Effector memory CD4-positive, alpha-beta T cell (primary cell): Measurements from ENCODE around the gene PREB.

Source experiments
- DNase-seq, 3 donors: peaks; one replicate each; pipeline ENCODE4 v3.0.0-alpha.2; 2020
- H3K27ac ChIP-seq: 2 replicates; pipeline ENCODE4 v1.7.0; 2013; ENCODE audit warnings: mild to moderate bottlenecking, low read length, moderate library complexity; ENCODE audit not compliant: insufficient read depth, poor library complexity, severe bottlenecking
- H3K27me3 ChIP-seq: replicated peaks from 2 replicates; pipeline ENCODE4 v1.7.0; 2013; ENCODE audit warnings: mild to moderate bottlenecking, low read length; ENCODE audit not compliant: insufficient read depth, control insufficient read depth, poor library complexity, severe bottlenecking
- H3K36me3 ChIP-seq: 2 replicates; pipeline ENCODE4 v1.7.0; 2013; ENCODE audit warnings: mild to moderate bottlenecking, low read length, moderate library complexity; ENCODE audit not compliant: control insufficient read depth, insufficient read depth
- H3K4me1 ChIP-seq: 2 replicates; pipeline ENCODE4 v1.7.0; 2013; ENCODE audit warnings: low read length, mild to moderate bottlenecking; ENCODE audit not compliant: control insufficient read depth, insufficient read depth, poor library complexity, severe bottlenecking
- H3K4me3 ChIP-seq: 2 replicates; pipeline ENCODE4 v1.7.0; 2013; ENCODE audit warnings: low read length, low read depth, mild to moderate bottlenecking; ENCODE audit not compliant: insufficient read depth, poor library complexity, severe bottlenecking
- H3K9me3 ChIP-seq: 2 replicates; pipeline ENCODE4 v1.7.0; 2013; ENCODE audit warnings: mild to moderate bottlenecking, low read length, moderate library complexity; ENCODE audit not compliant: control insufficient read depth

PREB gene

GRCh38 chr2:27152796-27153464 lies 18.5 kb upstream of the PREB start:
- Histone ChIP-seq H3K4me1 (no peaks in the 10 kb centered on the region), H3K27me3 (peaks cover 3% of the 10 kb centered on the region)
- no peak for DNase-seq

GRCh38 chr2:27152102-27152795 lies 17.8 kb upstream of the PREB start:
- H3K27me3 ChIP-seq: peaks cover 3% of the 10 kb centered on the region
- no peak overlapping the region for H3K27ac ChIP-seq
- no peak overlapping the region for H3K4me3 ChIP-seq
- no peaks in the 10 kb centered on the region for H3K4me1 ChIP-seq
- no peaks in the 10 kb centered on the region for H3K36me3 ChIP-seq
- H3K9me3 ChIP-seq: no peaks in the 10 kb centered on the region
- no peak for DNase-seq

More at GRCh38 chr2:27152796-27153464, 18.5 kb upstream of the PREB start:
- Histone ChIP-seq H3K27ac (no peak overlapping the region), H3K9me3 (no peaks in the 10 kb centered on the region), H3K4me3 (no peak overlapping the region), H3K36me3 (no peaks in the 10 kb centered on the region)

GRCh38 chr2:27150639-27151230 lies 16.3 kb upstream of the PREB start:
- Histone ChIP-seq H3K27ac (no peak overlapping the region), H3K4me1 (no peaks in the 10 kb centered on the region), H3K36me3 (no peaks in the 10 kb centered on the region), H3K4me3 (no peak overlapping the region), H3K27me3 (peaks cover 3% of the 10 kb centered on the region), H3K9me3 (no peaks in the 10 kb centered on the region)
- DNase-seq: no peak

- no peaks in the 10 kb centered on the region for H3K36me3 ChIP-seq
- H3K27me3 ChIP-seq: peaks cover 3% of the 10 kb centered on the region
- H3K4me1 ChIP-seq: no peaks in the 10 kb centered on the region
- no peaks in the 10 kb centered on the region for H3K9me3 ChIP-seq
- no peak overlapping the region for H3K4me3 ChIP-seq
- H3K27ac ChIP-seq: no peak overlapping the region
- no peak for DNase-seq
Observed at GRCh38 chr2:27149570-27150405, 15.4 kb upstream of the PREB start.

GRCh38 chr2:27148801-27149439 lies 14.5 kb upstream of the PREB start, which contains the start of gene TCF23:
TSS of gene TCF23 (plus strand) at chr2:27149004. CDS start at chr2:27149134, 130 bp downstream.
- no peak for DNase-seq
- no peaks in the 10 kb centered on the region for H3K4me1 ChIP-seq
- no peaks in the 10 kb centered on the region for H3K9me3 ChIP-seq
- H3K4me3 ChIP-seq: no peak within 1 kb of the TSS
- H3K27ac ChIP-seq: no peak within 1 kb of the TSS
- peaks cover 3% of the 10 kb centered on the region for H3K27me3 ChIP-seq
- no peaks in the 10 kb centered on the region for H3K36me3 ChIP-seq

GRCh38 chr2:27147935-27148334 lies 13.5 kb upstream of the PREB start:
- H3K27me3 ChIP-seq: peaks cover 3% of the 10 kb centered on the region
- H3K4me3 ChIP-seq: no peak overlapping the region
- no peaks in the 10 kb centered on the region for H3K9me3 ChIP-seq
- no peak overlapping the region for H3K27ac ChIP-seq
- H3K36me3 ChIP-seq: no peaks in the 10 kb centered on the region
- no peak for DNase-seq
- no peaks in the 10 kb centered on the region for H3K4me1 ChIP-seq

- no peaks in the 10 kb centered on the region for H3K4me1 ChIP-seq
- no peaks in the 10 kb centered on the region for H3K36me3 ChIP-seq
- H3K9me3 ChIP-seq: no peaks in the 10 kb centered on the region
- no peak overlapping the region for H3K27ac ChIP-seq
- no peak overlapping the region for H3K4me3 ChIP-seq
- peaks cover 3% of the 10 kb centered on the region for H3K27me3 ChIP-seq
- DNase-seq: no peak
Observed at GRCh38 chr2:27145682-27146081, 11.2 kb upstream of the PREB start.

GRCh38 chr2:27143285-27143684 lies 8.8 kb upstream of the PREB start:
- Histone ChIP-seq H3K4me1 (no peaks in the 10 kb centered on the region), H3K27ac (no peak overlapping the region), H3K4me3 (no peak overlapping the region), H3K9me3 (no peaks in the 10 kb centered on the region), H3K36me3 (no peaks in the 10 kb centered on the region), H3K27me3 (no peaks in the 10 kb centered on the region)
- DNase-seq: no peak

- Histone ChIP-seq H3K36me3 (no peaks in the 10 kb centered on the region), H3K27me3 (no peaks in the 10 kb centered on the region), H3K4me3 (no peak within 1 kb of the TSS), H3K4me1 (no peaks in the 10 kb centered on the region), H3K9me3 (no peaks in the 10 kb centered on the region), H3K27ac (no peak within 1 kb of the TSS)
- DNase-seq: no peak
Observed at GRCh38 chr2:27139310-27139709, 4.9 kb upstream of the PREB start, which contains the start of gene PRR30. TSS of gene PRR30 (minus strand) at chr2:27139410. CDS start at chr2:27138329, 1,081 bp downstream.
